Measurements from ENCODE around the gene CBX5. TPM values are rescaled to one million over a fixed set of nuclear protein-coding genes. Genes with fewer than 3 reads are reported as not detected.
"Not testable (repeated sequence)": the region's sequence is repeated elsewhere in the genome, so short reads cannot be mapped to it uniquely, and the experiment has no call there.

CBX5 gene
- total and polyA plus RNA-seq, 3 experiments from 2014 or later = 19.2 to 87.8 (median 82.0) TPM

- H3K4me3 Mint-ChIP-seq = no peak overlapping the region
Observed at GRCh38 chr12:54292083-54292930, 12.4 kb upstream of the CBX5 start.

GRCh38 chr12:54287261-54288157 is 7.6 kb upstream of the CBX5 start:
- Histone ChIP-seq H3K9me3 (ENCODE audit: low read length) (no peaks in the 10 kb centered on the region), H3K4me3 (ENCODE audit: low read length) (no peak overlapping the region), H3K36me3 (ENCODE audit: insufficient read depth, low read length) (peaks cover 54% of the 10 kb centered on the region), H3K27ac (ENCODE audit: low read depth, low read length) (peak overlapping the region; percentile 48), H3K27me3 (ENCODE audit: insufficient read depth, low read length, poor library complexity, severe bottlenecking) (no peaks in the 10 kb centered on the region), H3K4me1 (ENCODE audit: insufficient read depth, low read length) (peaks cover 31% of the 10 kb centered on the region)
- H3K4me3 Mint-ChIP-seq = no peak overlapping the region
- ChIA-PET POLR2A (interaction anchor here (0.8 to 1.2 kb wide), 2 partner anchors 38 to 71 kb away, joined by 3 to 4 read pairs; partner anchors contain the start of gene COPZ1), CTCF (interaction anchor here (1.0 to 1.6 kb wide), 4 partner anchors 8 to 81 kb away, joined by 3 to 5 read pairs (median 4); no protein-coding TSS in a partner anchor)
- H3K27ac Mint-ChIP-seq = peak overlapping the region in 2 of 8 donors; percentile 5 to 14
- H3K9me3 Mint-ChIP-seq = no peaks in the 10 kb centered on the region
- no peak for DNase-seq
- H3K36me3 Mint-ChIP-seq = peaks cover 6 to 27% (median 18%) of the 10 kb centered on the region in 3 donors
- no peaks in the 10 kb centered on the region for H3K27me3 Mint-ChIP-seq
- peaks cover 0 to 38% (median 0%) of the 10 kb centered on the region in 3 donors for H3K4me1 Mint-ChIP-seq

More at GRCh38 chr12:54292083-54292930, 12.4 kb upstream of the CBX5 start:
- Histone ChIP-seq H3K4me3 (ENCODE audit: low read length) (no peak overlapping the region), H3K4me1 (ENCODE audit: insufficient read depth, low read length) (no peaks in the 10 kb centered on the region), H3K36me3 (ENCODE audit: insufficient read depth, low read length) (peaks cover 10% of the 10 kb centered on the region), H3K9me3 (ENCODE audit: low read length) (no peaks in the 10 kb centered on the region), H3K27ac (ENCODE audit: low read depth, low read length) (peak overlapping the region; percentile 72), H3K27me3 (ENCODE audit: insufficient read depth, low read length, poor library complexity, severe bottlenecking) (no peaks in the 10 kb centered on the region)
- Mint-ChIP-seq H3K27me3 (no peaks in the 10 kb centered on the region), H3K9me3 (no peaks in the 10 kb centered on the region), H3K4me1 (no peaks in the 10 kb centered on the region), H3K27ac (peak overlapping the region in 1 of 8 donors; percentile 50), H3K36me3 (peaks cover 0 to 6% (median 2%) of the 10 kb centered on the region in 3 donors)
- POLR2A ChIA-PET = interaction anchor here (0.6 to 1.3 kb wide), 3 partner anchors 9 to 697 kb away, joined by 3 read pairs; no protein-coding TSS in a partner anchor
- CTCF ChIA-PET = interaction anchor here (0.9 to 4.5 kb wide), 10 partner anchors 9 to 87 kb away, joined by 3 to 16 read pairs (median 4); partner anchors contain the start of genes CBX5, COPZ1, HNRNPA1 and NFE2
- DNase-seq = no peak

GRCh38 chr12:54286042-54287030 is 6.4 kb upstream of the CBX5 start:
- peak overlapping the region; percentile 5 for H3K27ac ChIP-seq (ENCODE audit: low read depth, low read length)
- H3K9me3 Mint-ChIP-seq = no peaks in the 10 kb centered on the region
- no peak overlapping the region for H3K4me3 ChIP-seq (ENCODE audit: low read length)
- H3K4me1 Mint-ChIP-seq = peaks cover 0 to 49% (median 0%) of the 10 kb centered on the region in 3 donors
- H3K4me3 Mint-ChIP-seq = peak overlapping the region in 4 of 7 donors; percentile 12 to 47 (median 36)
- peaks cover 65% of the 10 kb centered on the region for H3K36me3 ChIP-seq (ENCODE audit: insufficient read depth, low read length)
- peaks cover 43% of the 10 kb centered on the region for H3K4me1 ChIP-seq (ENCODE audit: insufficient read depth, low read length)
- H3K36me3 Mint-ChIP-seq = peaks cover 6 to 36% (median 21%) of the 10 kb centered on the region in 3 donors
- DNase-seq = no peak
- CTCF ChIA-PET = interaction anchor here (0.8 to 2.0 kb wide), 6 partner anchors 9 to 113 kb away, joined by 3 to 5 read pairs (median 4); partner anchors contain the start of gene COPZ1
- H3K27ac Mint-ChIP-seq = peak overlapping the region in 6 of 8 donors; percentile 45 to 83 (median 74)
- POLR2A ChIA-PET = interaction anchor here (0.6 to 1.2 kb wide), 3 partner anchors 32 to 72 kb away, joined by 3 to 8 read pairs (median 4); partner anchors contain the start of gene COPZ1
- no peaks in the 10 kb centered on the region for H3K27me3 Mint-ChIP-seq
- no peaks in the 10 kb centered on the region for H3K9me3 ChIP-seq (ENCODE audit: low read length)
- H3K27me3 ChIP-seq (ENCODE audit: insufficient read depth, low read length, poor library complexity, severe bottlenecking) = no peaks in the 10 kb centered on the region

- Mint-ChIP-seq H3K36me3 (peaks cover 6 to 36% (median 21%) of the 10 kb centered on the region in 3 donors), H3K27ac (peak overlapping the region in 7 of 8 donors; percentile 45 to 86 (median 68)), H3K9me3 (no peaks in the 10 kb centered on the region), H3K4me1 (peaks cover 0 to 51% (median 0%) of the 10 kb centered on the region in 3 donors), H3K4me3 (peak overlapping the region; percentile 12 to 76 (median 43)), H3K27me3 (no peaks in the 10 kb centered on the region)
- Histone ChIP-seq H3K4me1 (ENCODE audit: insufficient read depth, low read length) (peaks cover 45% of the 10 kb centered on the region), H3K27ac (ENCODE audit: low read depth, low read length) (no peak overlapping the region), H3K36me3 (ENCODE audit: insufficient read depth, low read length) (peaks cover 69% of the 10 kb centered on the region), H3K27me3 (ENCODE audit: insufficient read depth, low read length, poor library complexity, severe bottlenecking) (no peaks in the 10 kb centered on the region), H3K4me3 (ENCODE audit: low read length) (no peak overlapping the region), H3K9me3 (ENCODE audit: low read length) (no peaks in the 10 kb centered on the region)
- ChIA-PET POLR2A (interaction anchor here (0.6 to 1.9 kb wide), 2 partner anchors 31 to 74 kb away, joined by 5 to 8 read pairs; no protein-coding TSS in a partner anchor), CTCF (interaction anchor here (1.5 to 2.4 kb wide), 5 partner anchors 9 to 114 kb away, joined by 4 to 7 read pairs (median 5); no protein-coding TSS in a partner anchor)
- DNase-seq = no peak
Observed at GRCh38 chr12:54285150-54286041, 5.5 kb upstream of the CBX5 start.

- peaks cover 0 to 51% (median 0%) of the 10 kb centered on the region in 3 donors for H3K4me1 Mint-ChIP-seq
- Histone ChIP-seq H3K27ac (ENCODE audit: low read depth, low read length) (peak overlapping the region; percentile 32), H3K4me1 (ENCODE audit: insufficient read depth, low read length) (peaks cover 45% of the 10 kb centered on the region), H3K36me3 (ENCODE audit: insufficient read depth, low read length) (peaks cover 69% of the 10 kb centered on the region), H3K4me3 (ENCODE audit: low read length) (peak overlapping the region; percentile 21)
- H3K27ac Mint-ChIP-seq = peak overlapping the region in 6 of 8 donors; percentile 11 to 75 (median 68)
- not testable (repeated sequence) for H3K27me3 Mint-ChIP-seq; H3K9me3 Mint-ChIP-seq; H3K27me3 ChIP-seq (ENCODE audit: insufficient read depth, low read length, poor library complexity, severe bottlenecking); H3K9me3 ChIP-seq (ENCODE audit: low read length); DNase-seq
- H3K4me3 Mint-ChIP-seq = peak overlapping the region in 3 of 7 donors; percentile 37 to 75 (median 64)
- peaks cover 4 to 36% (median 21%) of the 10 kb centered on the region in 3 donors for H3K36me3 Mint-ChIP-seq
- POLR2A ChIA-PET = interaction anchor here (0.6 to 1.9 kb wide), 2 partner anchors 17 to 75 kb away, joined by 5 to 6 read pairs; no protein-coding TSS in a partner anchor
- CTCF ChIA-PET = interaction anchor here (0.8 to 2.4 kb wide), 6 partner anchors 10 to 95 kb away, joined by 3 to 7 read pairs (median 4); partner anchors contain the start of gene COPZ1
Observed at GRCh38 chr12:54284070-54284780, 4.3 kb upstream of the CBX5 start.
